ENCODE results near the gene AREL1.

DNA sequence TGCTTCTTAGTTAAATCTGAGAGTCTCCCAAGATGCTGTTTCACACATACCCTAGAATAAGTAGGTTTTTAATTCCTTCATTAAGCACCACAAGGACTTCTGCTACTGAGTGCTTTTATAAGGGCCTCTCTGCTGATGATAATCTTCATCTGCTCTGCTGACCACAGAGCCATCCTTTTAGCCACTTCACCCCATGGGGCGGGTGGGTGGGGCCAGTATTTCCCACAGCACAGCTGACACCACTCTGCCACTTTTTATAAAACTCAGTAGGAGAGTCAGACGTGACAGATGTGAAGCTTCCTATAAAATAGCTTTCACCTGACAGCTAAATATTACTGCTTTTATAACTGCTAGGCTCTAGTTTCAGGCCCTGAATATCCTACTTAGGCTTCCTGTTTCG is 20.3 kb upstream of the AREL1 start:
- TF ChIP-seq POLR2A (IDR thresholded peaks at IDR 0.05; ENCODE audit: low read depth, low read length) (no peak), EZH2 (IDR thresholded peaks at IDR 0.05; ENCODE audit: borderline replicate concordance, low read depth, low read length, severe bottlenecking) (no peak), GATA2 (IDR thresholded peaks at IDR 0.05; ENCODE audit: insufficient read depth, insufficient read length, low read depth, low read length) (no peak), POLR2AphosphoS5 (IDR thresholded peaks at IDR 0.05; ENCODE audit: insufficient read depth, low read depth, low read length) (no peak), MYC (IDR thresholded peaks at IDR 0.05; ENCODE audit: low read depth, low read length) (no peak), FOS (IDR thresholded peaks at IDR 0.05; ENCODE audit: borderline replicate concordance, insufficient read depth, low read length) (no peak)
- TF ChIP-seq, protein P1, sequence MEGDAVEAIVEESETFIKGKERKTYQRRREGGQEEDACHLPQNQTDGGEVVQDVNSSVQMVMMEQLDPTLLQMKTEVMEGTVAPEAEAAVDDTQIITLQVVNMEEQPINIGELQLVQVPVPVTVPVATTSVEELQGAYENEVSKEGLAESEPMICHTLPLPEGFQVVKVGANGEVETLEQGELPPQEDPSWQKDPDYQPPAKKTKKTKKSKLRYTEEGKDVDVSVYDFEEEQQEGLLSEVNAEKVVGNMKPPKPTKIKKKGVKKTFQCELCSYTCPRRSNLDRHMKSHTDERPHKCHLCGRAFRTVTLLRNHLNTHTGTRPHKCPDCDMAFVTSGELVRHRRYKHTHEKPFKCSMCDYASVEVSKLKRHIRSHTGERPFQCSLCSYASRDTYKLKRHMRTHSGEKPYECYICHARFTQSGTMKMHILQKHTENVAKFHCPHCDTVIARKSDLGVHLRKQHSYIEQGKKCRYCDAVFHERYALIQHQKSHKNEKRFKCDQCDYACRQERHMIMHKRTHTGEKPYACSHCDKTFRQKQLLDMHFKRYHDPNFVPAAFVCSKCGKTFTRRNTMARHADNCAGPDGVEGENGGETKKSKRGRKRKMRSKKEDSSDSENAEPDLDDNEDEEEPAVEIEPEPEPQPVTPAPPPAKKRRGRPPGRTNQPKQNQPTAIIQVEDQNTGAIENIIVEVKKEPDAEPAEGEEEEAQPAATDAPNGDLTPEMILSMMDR (IDR thresholded peaks at IDR 0.05; ENCODE audit: extremely low read depth in 1 of 2, insufficient read depth in 1 of 2, low read depth in 1 of 2, low read length in 2 of 2) = no peak
- TF ChIP-seq, protein P2, sequence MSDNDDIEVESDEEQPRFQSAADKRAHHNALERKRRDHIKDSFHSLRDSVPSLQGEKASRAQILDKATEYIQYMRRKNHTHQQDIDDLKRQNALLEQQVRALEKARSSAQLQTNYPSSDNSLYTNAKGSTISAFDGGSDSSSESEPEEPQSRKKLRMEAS (IDR thresholded peaks at IDR 0.05; ENCODE audit: insufficient read depth, insufficient read length) = no peak
